ENCODE data around the gene TRIM43B. TPM values are rescaled to one million over a fixed set of nuclear protein-coding genes. Genes with fewer than 3 reads are reported as not detected.

The TRIM43B gene
- total RNA-seq, 1 donor from 2014 or later: not detected

Other genes with a start within 250 kb of the TRIM43B start
- 0.59 and 1.1 TPM in 2 replicates for gene PROM2, start 210.3 kb downstream of the TRIM43B start, total RNA-seq
- gene KCNIP3, start 187.4 kb downstream of the TRIM43B start, total RNA-seq: 0.21 and 0.39 TPM in 2 replicates
- gene FAHD2A, start 82.0 kb downstream of the TRIM43B start, total RNA-seq: 32.5 and 40.3 TPM in 2 replicates
- gene TRIM43, start 107.2 kb upstream of the TRIM43B start, total RNA-seq: 0.11 and 0.25 TPM in 2 replicates